ENCODE results near the gene TMPRSS9. TPM values are rescaled to one million over a fixed set of nuclear protein-coding genes. Genes with fewer than 3 reads are reported as not detected.

TMPRSS9 gene
- polyA plus RNA-seq, 1 donor (not counting 4 experiments of a cell fraction or from before 2014, with no cell fraction given), result not detected

GRCh38 chr19:2337329-2337707, 22.7 kb upstream of the TMPRSS9 start:
- peaks cover 5% of the 10 kb centered on the region for H4K20me1 ChIP-seq (ENCODE audit: control insufficient read depth, extremely low read depth, insufficient read depth, low read length)
- H3K9ac ChIP-seq (ENCODE audit: control insufficient read depth, extremely low read depth, insufficient read depth, low read length), result no peak overlapping the region
- H3K9me3 ChIP-seq (ENCODE audit: control insufficient read depth, low read depth, low read length), result no peaks in the 10 kb centered on the region

GRCh38 chr19:2338055-2338615, 21.9 kb upstream of the TMPRSS9 start:
- no peaks in the 10 kb centered on the region for H3K9me3 ChIP-seq (ENCODE audit: control insufficient read depth, low read depth, low read length)
- H4K20me1 ChIP-seq (ENCODE audit: control insufficient read depth, extremely low read depth, insufficient read depth, low read length), result peaks cover 5% of the 10 kb centered on the region

More at GRCh38 chr19:2337329-2337707, 22.7 kb upstream of the TMPRSS9 start:
- H3K27ac ChIP-seq (ENCODE audit: control insufficient read depth, insufficient read depth, low read length), result no peak overlapping the region
- peaks cover 3% of the 10 kb centered on the region for H3K9me1 ChIP-seq (ENCODE audit: control insufficient read depth, extremely low read depth, insufficient read depth, low read length)
- H3K4me2 ChIP-seq (ENCODE audit: control insufficient read depth, extremely low read depth, insufficient read depth, low read depth, low read length), result no peak overlapping the region
- peaks cover 1 to 3% of the 10 kb centered on the region in 2 experiments for H3K36me3 ChIP-seq (ENCODE audit: control insufficient read depth in 2 of 2, extremely low read depth in 1 of 2, insufficient read depth in 2 of 2, low read length in 2 of 2)
- no peak for FAIRE-seq
- H2AFZ ChIP-seq (ENCODE audit: control insufficient read depth, low read length), result no peak overlapping the region
- H3K27me3 ChIP-seq (ENCODE audit: control insufficient read depth, extremely low read depth, insufficient read depth, low read length), result no peaks in the 10 kb centered on the region
- DNase-seq (ENCODE audit: low read depth, low spot score), result no peak
- TF ChIP-seq CTCF (optimal IDR thresholded peaks at IDR 0.05 in 1 of 3, IDR thresholded peaks at IDR 0.05 in 1 of 3, conservative IDR thresholded peaks at IDR 0.05 in 1 of 3; ENCODE audit: extremely low read depth in 1 of 3, insufficient read depth in 2 of 3, low read length in 3 of 3), result no peak
- TF ChIP-seq EZH2 (IDR thresholded peaks at IDR 0.05; ENCODE audit: low read length), result no peak
- dilution Hi-C loops (cut with MboI; ENCODE audit: extremely low pct_ligation_motif_present, low sequenced_read_pairs), result no loop called here
- H3K79me2 ChIP-seq (ENCODE audit: control insufficient read depth, insufficient read depth, low read length), result peaks cover 23% of the 10 kb centered on the region
- H3K4me1 ChIP-seq (ENCODE audit: control insufficient read depth, extremely low read depth, insufficient read depth, low read length), result no peaks in the 10 kb centered on the region
- no peak overlapping the region for H3K4me3 ChIP-seq (ENCODE audit: control insufficient read depth in 2 of 3, extremely low read depth in 1 of 3, insufficient read depth in 2 of 3, low read depth in 1 of 3, low read length in 3 of 3)

More at GRCh38 chr19:2338055-2338615, 21.9 kb upstream of the TMPRSS9 start:
- Histone ChIP-seq H3K27ac (ENCODE audit: control insufficient read depth, insufficient read depth, low read length) (no peak overlapping the region), H3K9me1 (ENCODE audit: control insufficient read depth, extremely low read depth, insufficient read depth, low read length) (peaks cover 3% of the 10 kb centered on the region), H3K27me3 (ENCODE audit: control insufficient read depth, extremely low read depth, insufficient read depth, low read length) (no peaks in the 10 kb centered on the region), H3K9ac (ENCODE audit: control insufficient read depth, extremely low read depth, insufficient read depth, low read length) (no peak overlapping the region), H3K79me2 (ENCODE audit: control insufficient read depth, insufficient read depth, low read length) (peaks cover 19% of the 10 kb centered on the region), H3K4me2 (ENCODE audit: control insufficient read depth, extremely low read depth, insufficient read depth, low read depth, low read length) (no peak overlapping the region), H3K4me1 (ENCODE audit: control insufficient read depth, extremely low read depth, insufficient read depth, low read length) (no peaks in the 10 kb centered on the region), H3K4me3 (ENCODE audit: control insufficient read depth in 2 of 3, extremely low read depth in 1 of 3, insufficient read depth in 2 of 3, low read depth in 1 of 3, low read length in 3 of 3) (no peak overlapping the region), H3K36me3 (ENCODE audit: control insufficient read depth in 2 of 2, extremely low read depth in 1 of 2, insufficient read depth in 2 of 2, low read length in 2 of 2) (peaks cover 1 to 3% of the 10 kb centered on the region in 2 experiments), H2AFZ (ENCODE audit: control insufficient read depth, low read length) (no peak overlapping the region)
- DNase-seq (ENCODE audit: low read depth, low spot score) (no peak), FAIRE-seq (no peak)
- dilution Hi-C loops (cut with MboI; ENCODE audit: extremely low pct_ligation_motif_present, low sequenced_read_pairs), result no loop called here
- no peak for TF ChIP-seq EZH2 (IDR thresholded peaks at IDR 0.05; ENCODE audit: low read length)
- no peak for TF ChIP-seq CTCF (optimal IDR thresholded peaks at IDR 0.05 in 1 of 3, IDR thresholded peaks at IDR 0.05 in 1 of 3, conservative IDR thresholded peaks at IDR 0.05 in 1 of 3; ENCODE audit: extremely low read depth in 1 of 3, insufficient read depth in 2 of 3, low read length in 3 of 3)
